ENCODE data around the gene GPR171.

GRCh38 chr3:151178208-151178845 lies 24.7 kb downstream of the GPR171 start:
- TF ChIP-seq CTCF (IDR thresholded peaks at IDR 0.05): no peak
- TF ChIP-seq POLR2AphosphoS5 (IDR thresholded peaks at IDR 0.05): no peak
- no peak for TF ChIP-seq POLR2A (IDR thresholded peaks at IDR 0.05)
- TF ChIP-seq EP300 (IDR thresholded peaks at IDR 0.05): no peak

Data from sigmoid colon (tissue), 4 donors.